Endothelial cell of umbilical vein (primary cell): Measurements from ENCODE around the gene SPATA2L. TPM values are rescaled to one million over a fixed set of nuclear protein-coding genes. Genes with fewer than 3 reads are reported as not detected.

Source experiments
- BruUV-seq: library from RNA; stranded (reverse); fragments of 400-500 nt; replicated peaks from 2 replicates; lab custom pipeline; 2021; lab: Mats Ljungman, UMichigan
- CTCF ChIA-PET: fragments of 300-600, 350-600 bp; sonication (Branson Sonifier 250); formaldehyde crosslinking; loops from one replicate; lab custom pipeline; 2021; ENCODE audit warnings: antibody characterized with exemption, inconsistent platforms; lab: Charles Lee
- POLR2A ChIA-PET: fragments of 300-600, 350-600 bp; sonication (Branson Sonifier 250); formaldehyde crosslinking; loops from one replicate; lab custom pipeline; 2021; ENCODE audit warnings: antibody characterized with exemption, inconsistent platforms; lab: Charles Lee
- DNase-seq: peaks from one replicate; pipeline ENCODE4 v3.0.0-alpha.2; 2011; ENCODE audit warnings: low read depth, low spot score
- FAIRE-seq: peaks from 2 replicates; lab custom pipeline; 2011; peaks lifted over from hg19 to GRCh38; lab: Jason Lieb, UNC
- H2AFZ ChIP-seq: 2 replicates; pipeline ENCODE4 v1.6.0; 2012; ENCODE audit warnings: low read depth, low read length, control low read depth, inconsistent platforms
- H3K27ac ChIP-seq: 2 replicates; pipeline ENCODE4 v1.5.1; 2011; ENCODE audit warnings: low read depth, mild to moderate bottlenecking, control low read depth, low read length, moderate library complexity; ENCODE audit not compliant: insufficient read depth
- H3K27me3 ChIP-seq, 2 experiments: 2 replicates each; pipeline versions ENCODE4 v1.6.0 to v1.6.1; 2011; ENCODE audit warnings: low read length in 2 of 2, mixed read lengths in 1 of 2; ENCODE audit not compliant: control insufficient read depth in 2 of 2, insufficient read depth in 2 of 2
- H3K36me3 ChIP-seq, 2 experiments: 2 replicates in 1 of 2; 3 replicates in 1 of 2; pipeline ENCODE4 v1.5.1; 2011; ENCODE audit warnings: low read length in 2 of 2, mild to moderate bottlenecking in 1 of 2, moderate library complexity in 1 of 2; ENCODE audit not compliant: control insufficient read depth in 2 of 2, insufficient read depth in 2 of 2; ENCODE audit errors: extremely low read depth in 1 of 2
- H3K4me1 ChIP-seq: 3 replicates; pipeline ENCODE4 v1.5.1; 2011; ENCODE audit warnings: mild to moderate bottlenecking, low read length; ENCODE audit not compliant: control insufficient read depth, insufficient read depth; ENCODE audit errors: extremely low read depth
- H3K4me2 ChIP-seq: 2 replicates; pipeline ENCODE4 v1.6.1; 2011; ENCODE audit warnings: low read length, control low read depth, mixed read lengths; ENCODE audit not compliant: insufficient read depth
- H3K4me3 ChIP-seq, 3 experiments: fragments of 200-600 bp in 1 of 3; sonication (generic), shearing (Covaris generic) in 1 of 3; replicated peaks in 1 of 3; 2 replicates each; pipeline ENCODE4 v1.5.1; 2011 to 2016; ENCODE audit warnings: control low read depth in 3 of 3, low read length in 3 of 3, mild to moderate bottlenecking in 2 of 3, inconsistent platforms in 1 of 3, low read depth in 1 of 3, moderate library complexity in 1 of 3; ENCODE audit not compliant: insufficient read depth in 1 of 3
- H3K79me2 ChIP-seq: 2 replicates; pipeline ENCODE4 v1.6.0; 2012; ENCODE audit warnings: low read length, inconsistent platforms; ENCODE audit not compliant: control insufficient read depth, insufficient read depth
- H3K9ac ChIP-seq: replicated peaks from 2 replicates; pipeline ENCODE3; 2011; ENCODE audit warnings: low read length, control low read depth; ENCODE audit not compliant: insufficient read depth; ENCODE audit errors: extremely low read depth
- H3K9me1 ChIP-seq: replicated peaks from 3 replicates; pipeline ENCODE4 v1.6.0; 2011; ENCODE audit warnings: mild to moderate bottlenecking, low read length; ENCODE audit not compliant: control insufficient read depth, insufficient read depth; ENCODE audit errors: extremely low read depth
- H3K9me3 ChIP-seq: replicated peaks from 2 replicates; pipeline ENCODE4 v1.5.1; 2012; ENCODE audit warnings: low read length, inconsistent platforms; ENCODE audit not compliant: control insufficient read depth, insufficient read depth
- H4K20me1 ChIP-seq: replicated peaks from 2 replicates; pipeline ENCODE3; 2011; ENCODE audit warnings: mild to moderate bottlenecking, low read length; ENCODE audit not compliant: control insufficient read depth, insufficient read depth; ENCODE audit errors: extremely low read depth
- EZH2 ChIP-seq: IDR thresholded peaks from 2 replicates; pipeline ENCODE4 v1.6.1; 2012; ENCODE audit warnings: borderline replicate concordance, low read depth, mild to moderate bottlenecking, moderate library complexity, low read length, inconsistent platforms; ENCODE audit not compliant: severe bottlenecking
- GATA2 ChIP-seq: IDR thresholded peaks from 2 replicates; pipeline ENCODE4 v1.7.0; 2011; ENCODE audit warnings: low read depth, mild to moderate bottlenecking, moderate library complexity, mixed read lengths, low read length; ENCODE audit not compliant: insufficient read length, insufficient read depth
- POLR2AphosphoS5 ChIP-seq: IDR thresholded peaks from 2 replicates; pipeline ENCODE4 v1.6.1; 2012; ENCODE audit warnings: low read depth, mild to moderate bottlenecking, control low read depth, low read length, moderate library complexity; ENCODE audit not compliant: insufficient read depth
- dilution Hi-C: fragments of 300-500 bp; cut with MboI; formaldehyde crosslinking; loops from one replicate; pipeline ENCODE4 v1.15.0; 2019; ENCODE audit warnings: low sequenced_read_pairs; ENCODE audit not compliant: extremely low pct_ligation_motif_present
- intact Hi-C: fragments of 100-400 bp; cut with micrococcal nuclease; formaldehyde crosslinking; loops from one replicate; pipeline ENCODE4 v1.10.0; 2022
- polyA plus RNA-seq, 4 experiments: library from polyadenylated mRNA; depleted of rRNA in 3 of 4; stranded (reverse) in 3 of 4; unstranded in 1 of 4; fragments of >200 nt; gene quantifications; 2 replicates each; pipeline versions ENCODE4 v1.2.1 to v1.2.3, GENCODE V29; 2011 to 2012; ENCODE audit warnings: missing spikeins in 1 of 4
- total RNA-seq: library from RNA; stranded (reverse); gene quantifications from 2 replicates; pipeline ENCODE4 v1.2.3, GENCODE V29; 2021
- TF ChIP-seq, protein P1 (sequence below), 2 donors: IDR thresholded peaks; 1 replicate in 1 of 2; 2 replicates in 1 of 2; pipeline ENCODE4 v1.5.1; 2011; ENCODE audit warnings: low read length in 2 of 2, mild to moderate bottlenecking in 2 of 2, moderate library complexity in 2 of 2, control low read depth in 1 of 2, inconsistent platforms in 1 of 2, low read depth in 1 of 2; ENCODE audit not compliant: insufficient read depth in 1 of 2; ENCODE audit errors: extremely low read depth in 1 of 2
- TF ChIP-seq, protein P2 (sequence below): IDR thresholded peaks from 2 replicates; pipeline ENCODE4 v1.6.1; 2011; ENCODE audit not compliant: insufficient read depth, insufficient read length

The SPATA2L gene
- total and polyA plus RNA-seq, 2 donors (not counting 3 experiments of a cell fraction or from before 2014, with no cell fraction given) = 7.3 to 7.4 TPM

DNA sequence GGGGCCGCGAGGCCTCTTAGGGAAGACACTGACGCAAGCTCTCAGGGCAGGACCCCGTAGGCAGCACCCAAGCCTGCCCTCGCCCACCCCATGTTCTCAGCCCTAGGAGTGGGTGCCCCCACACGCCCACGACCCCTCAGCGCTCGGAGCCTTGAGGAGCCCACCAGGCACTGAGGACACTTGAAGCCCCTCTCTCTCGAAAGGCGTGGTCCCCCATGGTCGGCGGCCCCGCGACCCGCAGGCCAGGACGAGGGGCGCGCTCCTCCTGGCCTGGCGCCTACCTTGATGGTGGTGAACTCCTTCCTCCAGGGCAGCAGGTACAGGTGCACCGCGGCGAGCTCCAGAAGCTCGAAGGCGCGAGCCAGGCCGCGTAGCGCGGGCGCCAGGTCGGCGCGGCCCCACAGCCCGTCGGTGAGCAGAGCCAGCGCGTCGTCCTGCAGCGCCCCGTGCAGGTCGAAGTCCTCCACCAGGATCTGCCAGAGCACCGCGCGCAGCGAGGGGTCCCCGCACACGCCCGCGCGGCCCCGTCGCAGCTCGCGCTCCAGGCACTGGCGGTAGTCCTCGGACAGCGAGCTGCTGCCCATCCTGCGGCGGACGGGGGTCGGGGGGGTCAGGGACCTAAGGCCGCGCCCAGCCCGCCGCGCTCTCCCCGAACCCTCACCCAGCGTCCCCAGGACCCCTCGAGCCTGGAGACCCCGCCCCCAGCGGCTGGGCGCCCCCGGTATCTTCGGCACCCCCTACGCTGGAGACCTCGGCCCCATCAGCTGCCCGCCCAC lies 668 bp downstream of the SPATA2L start:
- DNase-seq = peak; percentile 49
- Histone ChIP-seq H3K4me1 (peaks cover 9% of the 10 kb centered on the region), H3K9ac (peak overlapping the region; percentile 65), H2AFZ (peak overlapping the region; percentile 73), H3K9me3 (no peaks in the 10 kb centered on the region), H3K27me3 (no peaks in the 10 kb centered on the region), H3K79me2 (no peaks in the 10 kb centered on the region), H3K4me3 (peak overlapping the region; percentile 7 to 62 (median 27)), H3K4me2 (peak overlapping the region; percentile 49), H3K36me3 (peaks cover 0 to under 1% of the 10 kb centered on the region in 2 experiments), H3K27ac (peak overlapping the region; percentile 26), H3K9me1 (no peaks in the 10 kb centered on the region), H4K20me1 (no peaks in the 10 kb centered on the region)
- intact Hi-C loops = loop anchor here (1.0 to 5.0 kb wide), 5 partner anchors 15 to 221 kb away; partner anchors contain the start of genes CDK10, TCF25 and TUBB3
- ChIA-PET POLR2A (interaction anchor here (1.0 kb wide), 1 partner anchor 14 kb away, joined by 5 read pairs; the partner anchor contains the start of gene CDK10), CTCF (interaction anchor here (0.6 to 4.4 kb wide), 20 partner anchors 9 to 209 kb away, joined by 3 to 66 read pairs (median 5); partner anchors contain the start of genes CDK10, FANCA and TCF25)
- TF ChIP-seq, protein P1, sequence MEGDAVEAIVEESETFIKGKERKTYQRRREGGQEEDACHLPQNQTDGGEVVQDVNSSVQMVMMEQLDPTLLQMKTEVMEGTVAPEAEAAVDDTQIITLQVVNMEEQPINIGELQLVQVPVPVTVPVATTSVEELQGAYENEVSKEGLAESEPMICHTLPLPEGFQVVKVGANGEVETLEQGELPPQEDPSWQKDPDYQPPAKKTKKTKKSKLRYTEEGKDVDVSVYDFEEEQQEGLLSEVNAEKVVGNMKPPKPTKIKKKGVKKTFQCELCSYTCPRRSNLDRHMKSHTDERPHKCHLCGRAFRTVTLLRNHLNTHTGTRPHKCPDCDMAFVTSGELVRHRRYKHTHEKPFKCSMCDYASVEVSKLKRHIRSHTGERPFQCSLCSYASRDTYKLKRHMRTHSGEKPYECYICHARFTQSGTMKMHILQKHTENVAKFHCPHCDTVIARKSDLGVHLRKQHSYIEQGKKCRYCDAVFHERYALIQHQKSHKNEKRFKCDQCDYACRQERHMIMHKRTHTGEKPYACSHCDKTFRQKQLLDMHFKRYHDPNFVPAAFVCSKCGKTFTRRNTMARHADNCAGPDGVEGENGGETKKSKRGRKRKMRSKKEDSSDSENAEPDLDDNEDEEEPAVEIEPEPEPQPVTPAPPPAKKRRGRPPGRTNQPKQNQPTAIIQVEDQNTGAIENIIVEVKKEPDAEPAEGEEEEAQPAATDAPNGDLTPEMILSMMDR (IDR thresholded peaks at IDR 0.05; ENCODE audit: extremely low read depth in 1 of 2, insufficient read depth in 1 of 2, low read depth in 1 of 2, low read length in 2 of 2) = peak; percentile 21 to 45
- TF ChIP-seq POLR2AphosphoS5 (peak; percentile 2), EZH2 (no peak), GATA2 (no peak)
- TF ChIP-seq, protein P2, sequence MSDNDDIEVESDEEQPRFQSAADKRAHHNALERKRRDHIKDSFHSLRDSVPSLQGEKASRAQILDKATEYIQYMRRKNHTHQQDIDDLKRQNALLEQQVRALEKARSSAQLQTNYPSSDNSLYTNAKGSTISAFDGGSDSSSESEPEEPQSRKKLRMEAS = no peak
- FAIRE-seq = no peak
- no TSS peak for BruUV-seq
- dilution Hi-C loops = no loop called here
